ENCODE measurements around the gene TMEM95.
A peak's percentile ranks its signal among the peaks of the same experiment; 100 is the strongest.

TMEM95 gene

DNA sequence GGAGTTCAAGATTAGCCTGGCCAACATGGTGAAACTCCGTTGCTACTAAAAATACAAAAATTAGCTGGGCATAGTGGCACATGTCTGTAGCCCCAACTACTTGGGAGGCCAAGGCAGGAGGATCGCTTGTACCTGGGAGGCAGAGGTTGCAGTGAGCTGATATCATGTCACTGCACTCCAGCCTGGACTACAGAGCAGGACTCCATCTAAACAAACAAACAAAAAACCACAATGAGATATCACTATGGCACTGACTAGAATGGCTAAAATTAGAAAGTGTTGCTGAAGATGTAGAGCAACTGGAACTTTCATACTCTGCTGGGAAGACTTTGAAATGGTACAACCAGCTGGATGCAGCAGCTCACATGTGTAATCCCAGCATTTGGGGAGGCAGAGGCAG lies 19.4 kb downstream of the TMEM95 start:
- no peak for DNase-seq (ENCODE audit: low read depth in 2 of 2, low spot score in 1 of 2)

- DNase-seq (ENCODE audit: low read depth in 2 of 2, low spot score in 1 of 2): no peak
Observed at GRCh38 chr17:7379134-7379533, 24.2 kb downstream of the TMEM95 start.

GRCh38 chr17:7380321-7380720 lies 25.4 kb downstream of the TMEM95 start:
- no peak for DNase-seq (ENCODE audit: low read depth in 2 of 2, low spot score in 1 of 2)

DNA sequence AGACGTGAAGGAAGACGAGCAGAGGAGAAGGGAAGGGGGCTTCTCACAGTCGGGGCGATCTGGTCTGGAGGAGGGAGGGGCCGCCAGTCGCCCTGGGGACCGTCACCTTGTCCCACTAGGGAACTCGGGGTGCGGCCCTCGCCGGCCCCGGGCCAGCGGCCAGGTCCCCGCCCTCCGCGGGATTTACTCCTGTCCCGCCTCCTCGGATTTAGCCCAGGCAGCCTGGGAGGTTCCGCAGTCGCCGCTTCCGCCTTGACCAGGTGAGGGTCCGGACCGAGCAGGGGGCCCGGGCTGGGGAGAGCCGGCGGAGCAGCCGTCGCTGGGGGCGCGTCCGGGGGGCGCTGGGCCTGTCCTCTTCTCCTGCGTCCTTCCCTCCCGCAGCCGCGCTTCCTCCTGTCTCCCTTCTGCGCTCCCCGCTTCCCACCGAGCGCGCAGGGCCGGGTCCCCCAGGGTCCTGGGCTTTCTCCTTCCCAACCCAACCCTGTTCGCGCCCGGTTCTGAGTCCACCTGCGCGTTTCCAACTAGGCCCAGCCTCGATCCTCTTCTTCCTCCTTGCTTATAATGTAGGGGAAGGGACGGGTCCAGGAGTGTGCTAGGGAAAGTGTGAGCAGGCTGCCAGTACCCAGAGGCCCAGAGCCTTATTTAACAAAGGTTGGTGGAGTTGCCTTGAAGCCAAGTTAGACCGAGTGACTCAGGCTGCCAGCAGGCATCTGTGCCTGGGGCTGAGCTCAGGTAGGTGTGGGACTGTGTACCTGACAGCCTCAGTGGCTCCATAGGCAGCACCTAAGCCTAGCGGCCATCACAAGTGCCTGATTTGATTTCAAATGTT lies 26.1 kb downstream of the TMEM95 start, which contains the start of gene TNK1:
Gene TNK1, plus strand, starts transcription at position 235 of the 829 bp plus-strand sequence. CDS start 1,838 bp downstream, outside the sequence.
- no peak for DNase-seq (ENCODE audit: low read depth in 2 of 2, low spot score in 1 of 2)

- DNase-seq (ENCODE audit: low read depth in 2 of 2, low spot score in 1 of 2): no peak
Observed at GRCh38 chr17:7382901-7383300, 27.9 kb downstream of the TMEM95 start.

DNA sequence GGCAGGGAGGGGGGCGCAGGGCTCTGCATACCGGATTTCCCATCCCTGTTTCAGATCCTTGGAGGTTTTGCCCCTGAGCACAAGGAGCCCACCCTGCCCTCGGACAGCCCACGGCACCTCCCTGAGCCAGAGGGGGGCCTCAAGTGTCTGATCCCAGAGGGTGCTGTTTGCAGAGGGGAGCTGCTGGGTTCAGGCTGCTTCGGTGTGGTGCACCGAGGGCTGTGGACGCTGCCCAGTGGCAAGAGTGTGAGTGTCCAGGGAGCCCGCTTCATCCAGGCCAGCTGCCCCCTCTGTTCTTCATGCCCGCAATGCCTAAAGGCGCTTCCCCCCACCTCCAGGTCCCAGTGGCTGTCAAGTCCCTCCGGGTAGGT lies 28.4 kb downstream of the TMEM95 start:
- DNase-seq (ENCODE audit: low read depth in 2 of 2, low spot score in 1 of 2): no peak

DNA sequence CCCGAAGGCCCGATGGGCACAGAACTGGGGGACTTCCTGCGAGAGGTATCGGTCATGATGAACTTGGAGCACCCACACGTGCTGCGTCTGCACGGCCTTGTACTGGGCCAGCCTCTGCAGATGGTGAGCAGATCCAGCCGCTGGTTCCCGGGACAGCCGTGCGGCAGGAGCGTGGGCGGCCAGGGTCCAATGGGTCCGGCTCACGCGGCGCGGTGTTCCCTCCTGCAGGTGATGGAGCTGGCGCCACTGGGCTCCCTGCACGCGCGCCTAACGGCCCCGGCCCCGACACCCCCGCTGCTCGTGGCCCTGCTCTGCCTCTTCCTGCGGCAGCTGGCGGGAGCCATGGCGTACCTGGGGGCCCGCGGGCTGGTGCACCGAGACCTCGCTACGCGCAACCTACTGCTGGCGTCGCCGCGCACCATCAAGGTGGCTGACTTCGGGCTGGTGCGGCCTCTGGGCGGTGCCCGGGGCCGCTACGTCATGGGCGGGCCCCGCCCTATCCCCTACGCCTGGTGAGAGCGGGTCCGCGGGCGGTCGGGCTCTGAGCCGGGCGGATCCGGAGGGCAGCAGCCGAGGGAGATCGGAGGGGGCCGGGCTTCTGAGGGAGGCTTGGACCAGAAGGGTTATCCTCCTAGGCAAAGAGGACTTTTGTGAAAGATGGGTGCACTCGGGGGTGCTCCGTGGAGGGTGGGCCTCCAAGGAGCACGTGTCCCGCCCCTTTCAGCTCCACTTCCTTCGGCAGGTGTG lies 29.0 kb downstream of the TMEM95 start:
- DNase-seq (ENCODE audit: low read depth in 2 of 2, low spot score in 1 of 2): peak; percentile 47 to 49

- DNase-seq (ENCODE audit: low read depth in 2 of 2, low spot score in 1 of 2): no peak
Observed at GRCh38 chr17:7384489-7385081, 29.6 kb downstream of the TMEM95 start.

DNA sequence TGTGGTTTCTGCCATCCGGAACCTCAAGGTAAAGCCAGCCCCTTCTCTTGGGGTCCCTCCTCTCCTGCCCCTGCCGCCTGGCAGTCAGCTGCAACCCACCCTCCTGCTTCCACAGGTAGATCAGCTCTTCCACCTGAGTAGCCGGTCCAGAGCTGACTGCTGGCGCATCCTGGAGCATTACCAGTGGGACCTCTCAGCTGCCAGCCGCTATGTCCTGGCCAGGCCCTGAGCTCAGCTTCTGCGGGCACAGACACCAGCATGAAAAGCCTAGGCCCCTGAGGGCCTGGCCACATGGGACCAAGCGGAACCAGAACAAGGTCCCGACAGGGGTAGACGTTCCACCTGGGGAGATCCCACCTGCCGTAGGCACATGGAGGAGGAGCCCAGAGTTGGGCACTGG lies 33.9 kb downstream of the TMEM95 start:
- DNase-seq (ENCODE audit: low read depth in 2 of 2, low spot score in 1 of 2): no peak

- DNase-seq (ENCODE audit: low read depth in 2 of 2, low spot score in 1 of 2): no peak
Observed at GRCh38 chr17:7389924-7390910, 35.3 kb downstream of the TMEM95 start.

DNA sequence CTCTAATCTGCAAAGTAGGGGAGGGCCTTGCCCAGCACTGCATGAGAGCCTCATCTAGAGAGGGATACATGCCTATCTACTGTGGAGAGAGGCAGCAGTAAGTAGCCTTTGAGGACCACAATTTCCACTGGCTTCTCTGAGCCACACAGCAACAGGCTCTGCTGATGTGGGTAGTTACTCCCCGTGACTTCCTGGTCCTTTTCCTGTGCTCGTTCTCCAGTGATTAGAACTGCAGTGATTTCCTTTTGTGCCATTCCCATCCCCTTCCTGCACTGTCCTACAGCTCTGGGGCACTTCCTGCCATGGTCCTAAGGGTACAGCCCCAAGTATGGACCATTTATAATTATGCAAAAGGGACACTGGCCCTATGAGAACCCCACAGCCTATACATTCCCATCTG lies 36.4 kb downstream of the TMEM95 start:
- DNase-seq (ENCODE audit: low read depth in 2 of 2, low spot score in 1 of 2): no peak

DNA sequence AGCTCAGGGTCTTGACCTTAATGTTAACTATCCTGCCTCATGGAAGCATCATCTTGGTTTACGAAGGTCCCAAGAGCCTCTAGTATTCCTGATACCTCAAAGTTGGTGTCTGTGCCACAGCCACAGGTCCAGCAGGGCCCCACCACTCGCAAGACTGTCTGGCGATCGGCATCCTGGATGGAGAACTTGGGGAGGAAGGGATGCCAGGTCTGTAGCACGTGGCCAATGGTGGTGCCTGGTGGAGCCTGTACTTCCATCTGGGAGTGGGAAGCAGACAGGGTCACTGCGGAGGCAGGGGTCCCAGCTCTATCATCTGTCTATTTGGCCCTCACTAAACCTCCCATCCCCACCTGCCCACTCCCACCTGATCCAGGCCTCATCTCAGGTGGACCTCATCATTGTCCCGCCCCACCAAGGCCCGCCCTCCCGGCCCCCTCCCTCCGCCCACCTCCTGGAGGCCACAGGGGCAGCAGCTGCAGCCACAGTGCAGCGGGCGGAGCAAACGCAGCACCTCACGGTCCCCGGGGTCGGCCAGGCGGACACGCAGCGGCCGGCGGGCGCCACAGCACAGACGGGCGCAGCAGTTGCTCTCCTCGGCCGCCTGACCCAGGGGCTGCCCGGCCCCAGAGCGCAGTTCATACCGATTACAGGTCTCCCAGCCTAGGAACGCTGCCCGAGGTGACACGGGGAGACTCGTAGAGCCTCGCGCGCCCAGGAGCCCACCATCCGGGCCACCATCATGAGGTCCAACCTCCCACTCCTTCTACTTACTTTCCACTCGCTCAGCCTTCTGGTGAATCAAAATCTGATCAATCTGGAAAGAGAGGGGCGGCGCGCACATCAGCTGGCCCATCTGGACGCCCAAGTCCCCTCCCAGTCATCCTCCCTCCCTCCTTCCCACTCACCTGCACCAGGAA lies 38.0 kb downstream of the TMEM95 start:
- no peak for DNase-seq (ENCODE audit: low read depth in 2 of 2, low spot score in 1 of 2)

GRCh38 chr17:7393613-7394451 lies 38.9 kb downstream of the TMEM95 start:
- peak; percentile 20 to 40 for DNase-seq (ENCODE audit: low read depth in 2 of 2, low spot score in 1 of 2)

GRCh38 chr17:7394452-7395191 lies 39.7 kb downstream of the TMEM95 start, which contains the start of gene PLSCR3:
TSS of gene PLSCR3 (minus strand) at chr17:7394525. CDS start at chr17:7394110, 415 bp downstream.
- peak; percentile 51 to 66 for DNase-seq (ENCODE audit: low read depth in 2 of 2, low spot score in 1 of 2)

GRCh38 chr17:7396147-7396546 lies 41.2 kb downstream of the TMEM95 start:
- DNase-seq (ENCODE audit: low read depth in 2 of 2, low spot score in 1 of 2): no peak

DNA sequence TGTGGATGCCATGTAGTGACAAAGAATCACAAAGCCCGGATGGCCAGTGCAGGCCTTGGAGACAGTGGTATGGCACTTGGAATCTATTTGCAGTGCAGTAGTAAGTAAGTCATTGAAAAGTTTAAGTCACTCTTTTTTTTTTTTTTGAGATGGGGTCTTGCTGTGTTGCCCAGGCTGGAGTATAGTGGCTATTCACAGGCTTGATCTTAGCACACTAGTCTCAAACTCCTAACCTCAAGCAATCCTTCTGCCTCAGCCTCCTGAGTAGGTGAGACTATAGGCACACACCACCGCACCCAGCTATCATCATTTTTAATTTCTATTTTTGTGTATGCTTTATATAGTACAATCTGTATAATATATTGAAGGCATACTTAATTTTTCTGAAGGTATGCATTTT lies 43.7 kb downstream of the TMEM95 start:
- no peak for DNase-seq (ENCODE audit: low read depth in 2 of 2, low spot score in 1 of 2)

DNA sequence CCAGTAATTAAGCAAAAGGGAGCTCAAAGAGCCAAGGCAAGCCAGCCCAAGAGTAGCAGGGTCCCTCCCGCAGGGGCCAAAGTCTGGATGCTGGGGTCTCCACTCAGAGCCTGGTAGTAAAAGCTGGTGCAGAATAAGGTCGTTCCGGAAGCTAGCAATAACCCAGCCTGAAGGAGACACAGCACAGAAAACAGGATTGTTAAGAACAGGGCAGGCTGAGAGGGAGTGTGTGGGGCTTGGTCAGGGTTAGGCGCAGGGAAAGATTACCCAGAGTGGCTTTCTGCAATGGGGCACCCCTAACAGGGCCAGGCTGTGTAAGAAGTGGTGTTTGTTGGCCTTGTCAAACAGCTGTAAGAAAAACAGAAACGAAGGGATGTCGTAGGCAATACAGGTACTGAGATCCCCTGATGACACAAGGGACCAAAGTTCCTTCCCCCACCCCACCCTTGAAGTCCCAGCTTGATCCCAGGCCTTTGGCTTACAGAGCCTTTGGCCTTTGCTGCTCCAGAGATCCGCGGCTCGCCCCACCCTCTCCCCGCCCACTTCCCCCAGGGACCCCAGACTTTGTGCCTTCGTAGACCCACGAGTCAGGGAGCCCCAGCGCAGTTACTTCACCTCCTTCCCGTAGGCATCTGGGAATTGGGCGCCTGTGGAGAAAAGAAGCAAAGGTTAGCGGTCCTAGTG lies 48.2 kb downstream of the TMEM95 start:
- no peak for DNase-seq (ENCODE audit: low read depth in 2 of 2, low spot score in 1 of 2)

GRCh38 chr17:7403727-7403976 lies 48.7 kb downstream of the TMEM95 start:
- no peak for DNase-seq (ENCODE audit: low read depth in 2 of 2, low spot score in 1 of 2)
